ENCODE measurements around the gene GUCD1. TPM values are rescaled to one million over a fixed set of nuclear protein-coding genes. Genes with fewer than 3 reads are reported as not detected.

The GUCD1 gene
- total and polyA plus RNA-seq, 10 of the 15 experiments (the other 5 are each of a cell fraction or from before 2014, with no cell fraction given), result 56.0 to 177 (median 88.2) TPM

GRCh38 chr22:24595863-24596262 lies 40.9 kb upstream of the GUCD1 start:
- intact Hi-C loops (cut with micrococcal nuclease; ENCODE audit: unreplicated experiment), result no loop called here
- Histone ChIP-seq H3K9ac (ENCODE audit: control insufficient read depth, insufficient read depth, low read length) (no peak overlapping the region), H3K27me3 (replicated peaks in 1 of 2; ENCODE audit: control insufficient read depth in 2 of 2, insufficient read depth in 2 of 2, low read length in 1 of 2) (no peaks in the 10 kb centered on the region), H3K4me1 (ENCODE audit: control insufficient read depth, insufficient read depth, low read length) (no peaks in the 10 kb centered on the region), H4K20me1 (ENCODE audit: control insufficient read depth, insufficient read depth) (no peaks in the 10 kb centered on the region), H3K36me3 (ENCODE audit: control insufficient read depth in 2 of 2, insufficient read depth in 2 of 2, low read length in 1 of 2) (no peaks in the 10 kb centered on the region), H3K27ac (ENCODE audit: control insufficient read depth, insufficient read depth) (no peak overlapping the region), H3K4me3 (no peak overlapping the region), H2AFZ (ENCODE audit: control insufficient read depth, low read depth, low read length) (no peak overlapping the region), H3K9me3 (replicated peaks; ENCODE audit: control insufficient read depth, insufficient read depth, low read length) (no peaks in the 10 kb centered on the region), H3K4me2 (ENCODE audit: control insufficient read depth, insufficient read depth) (no peak overlapping the region), H3K79me2 (ENCODE audit: control insufficient read depth, insufficient read depth, low read length) (no peaks in the 10 kb centered on the region)
- DNase-seq (ENCODE audit: low read depth, low spot score) (no peak), FAIRE-seq (no peak), ATAC-seq (no peak)
- TF ChIP-seq STAT1 (conservative IDR thresholded peaks at IDR 0.05) (no peak), EZH2 (IDR thresholded peaks at IDR 0.05; ENCODE audit: borderline replicate concordance, control insufficient read depth, low read depth, low read length) (no peak), ATF7 (IDR thresholded peaks at IDR 0.05; ENCODE audit: low read depth) (no peak), PAX8 (IDR thresholded peaks at IDR 0.05) (no peak), ATF3 (IDR thresholded peaks at IDR 0.05; ENCODE audit: borderline replicate concordance, extremely low read depth, low read depth, low read length) (no peak), PRDM15 (CRISPR knock-in tag; IDR thresholded peaks at IDR 0.05) (no peak), DPF2 (IDR thresholded peaks at IDR 0.05) (no peak), HDAC6 (IDR thresholded peaks at IDR 0.05; ENCODE audit: unreplicated experiment) (no peak), EGR1 (IDR thresholded peaks at IDR 0.05; ENCODE audit: borderline replicate concordance in 1 of 2, low read depth in 2 of 2, low read length in 2 of 2) (no peak), ASH2L (IDR thresholded peaks at IDR 0.05; ENCODE audit: borderline replicate concordance, low read depth) (no peak), IRF3 (IDR thresholded peaks at IDR 0.05) (no peak), SUZ12 (IDR thresholded peaks at IDR 0.05; ENCODE audit: unreplicated experiment) (no peak), STAT3 (IDR thresholded peaks at IDR 0.05; ENCODE audit: low read depth, low read length) (no peak), MYB (IDR thresholded peaks at IDR 0.05; ENCODE audit: borderline replicate concordance, low read depth, low read length) (no peak), TARDBP (IDR thresholded peaks at IDR 0.05; ENCODE audit: borderline replicate concordance) (no peak), ZNF217 (IDR thresholded peaks at IDR 0.05) (no peak)
- SMC1A ChIA-PET (ENCODE audit: uncharacterized antibody, unreplicated experiment), result no interaction called here
- RAD21 ChIA-PET (ENCODE audit: unreplicated experiment), result no interaction called here
- WGBS (ENCODE audit: insufficient coverage, insufficient replicate concordance, low lambda C conversion rate, missing lambda C conversion rate), result 70% methylated on average over 4 of the region's 4 CpGs
- BruUV-seq (replicated peaks), result no TSS peak
- CTCF ChIA-PET, result interaction anchor here (0.7 to 1.2 kb wide), 2 partner anchors 8 to 271 kb away, joined by 3 read pairs; no protein-coding TSS in a partner anchor
- in situ Hi-C loops (cut with MboI), result no loop called here
- POLR2A ChIA-PET, result interaction anchor here (0.7 kb wide), 1 partner anchor 32 kb away, joined by 4 read pairs; no protein-coding TSS in a partner anchor

All from GM12878 (cell line).